ENCODE data around the gene CAV2.
"Not testable (repeated sequence)": the region's sequence is repeated elsewhere in the genome, so short reads cannot be mapped to it uniquely, and the experiment has no call there.

The CAV2 gene, protein sequence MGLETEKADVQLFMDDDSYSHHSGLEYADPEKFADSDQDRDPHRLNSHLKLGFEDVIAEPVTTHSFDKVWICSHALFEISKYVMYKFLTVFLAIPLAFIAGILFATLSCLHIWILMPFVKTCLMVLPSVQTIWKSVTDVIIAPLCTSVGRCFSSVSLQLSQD

GRCh38 chr7:116499168-116500077 is at the start of gene CAV2:
CAV2 (plus strand) TSS chr7:116499738; CDS start chr7:116499782, 44 bp downstream.
- peak; percentile 77 for DNase-seq

GRCh38 chr7:116449950-116450349 is 49.6 kb upstream of the CAV2 start:
- no peak for DNase-seq

- DNase-seq = no peak
Measured at GRCh38 chr7:116451957-116452729, 47.4 kb upstream of the CAV2 start.

GRCh38 chr7:116454377-116454776 is 45.2 kb upstream of the CAV2 start:
- DNase-seq = no peak

- no peak for DNase-seq
Measured at GRCh38 chr7:116455009-116455408, 44.5 kb upstream of the CAV2 start.

GRCh38 chr7:116455499-116455898 is 44.0 kb upstream of the CAV2 start:
- no peak for DNase-seq

- no peak for DNase-seq
Measured at GRCh38 chr7:116461500-116461899, 38.0 kb upstream of the CAV2 start.

- DNase-seq = no peak
Measured at GRCh38 chr7:116463956-116464355, 35.6 kb upstream of the CAV2 start.

- DNase-seq = no peak
Measured at GRCh38 chr7:116464375-116464774, 35.2 kb upstream of the CAV2 start.

DNA sequence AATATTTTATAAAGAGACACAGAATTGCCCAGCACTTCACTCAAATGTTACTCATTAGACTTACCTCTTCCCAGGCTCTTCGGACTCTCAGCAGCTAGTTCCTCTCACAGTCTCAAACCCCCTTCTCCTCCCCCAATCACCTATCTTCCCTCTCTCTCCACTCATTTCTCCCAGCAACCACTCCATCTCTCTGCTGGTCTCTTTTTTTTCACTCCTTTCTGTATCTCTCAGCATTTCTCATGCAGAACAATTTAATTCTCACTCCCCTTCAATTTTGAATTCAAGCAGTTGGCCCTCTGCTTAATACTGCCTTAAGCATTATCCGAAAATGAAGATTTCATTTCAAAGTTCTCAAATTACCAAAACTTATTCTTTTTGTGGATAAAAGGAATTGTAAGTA is 34.4 kb upstream of the CAV2 start:
- no peak for DNase-seq

- no peak for DNase-seq
Measured at GRCh38 chr7:116468534-116468933, 31.0 kb upstream of the CAV2 start.

- no peak for DNase-seq
Measured at GRCh38 chr7:116477625-116478024, 21.9 kb upstream of the CAV2 start.

- no peak for DNase-seq
Measured at GRCh38 chr7:116478834-116479233, 20.7 kb upstream of the CAV2 start.

GRCh38 chr7:116483271-116483942 is 16.1 kb upstream of the CAV2 start:
- DNase-seq = no peak

DNA sequence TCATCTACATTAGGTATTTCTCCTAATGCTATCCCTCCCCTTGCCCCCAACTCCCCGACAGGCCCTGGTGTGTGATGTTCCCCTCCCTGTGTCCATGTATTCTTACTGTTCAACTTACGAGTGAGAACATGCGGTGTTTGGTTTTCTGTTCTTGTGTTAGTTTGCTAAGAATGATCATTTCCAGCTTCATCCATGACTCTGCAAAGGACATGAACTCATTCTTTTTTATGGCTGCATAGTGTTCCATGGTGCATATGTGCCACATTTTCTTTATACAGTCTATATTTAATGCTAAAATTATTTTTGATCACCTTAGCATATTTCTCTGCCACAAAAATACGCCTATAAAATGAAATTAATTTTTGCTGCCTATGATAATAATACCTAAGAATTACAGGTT is 15.1 kb upstream of the CAV2 start:
- DNase-seq = not testable (repeated sequence)

DNA sequence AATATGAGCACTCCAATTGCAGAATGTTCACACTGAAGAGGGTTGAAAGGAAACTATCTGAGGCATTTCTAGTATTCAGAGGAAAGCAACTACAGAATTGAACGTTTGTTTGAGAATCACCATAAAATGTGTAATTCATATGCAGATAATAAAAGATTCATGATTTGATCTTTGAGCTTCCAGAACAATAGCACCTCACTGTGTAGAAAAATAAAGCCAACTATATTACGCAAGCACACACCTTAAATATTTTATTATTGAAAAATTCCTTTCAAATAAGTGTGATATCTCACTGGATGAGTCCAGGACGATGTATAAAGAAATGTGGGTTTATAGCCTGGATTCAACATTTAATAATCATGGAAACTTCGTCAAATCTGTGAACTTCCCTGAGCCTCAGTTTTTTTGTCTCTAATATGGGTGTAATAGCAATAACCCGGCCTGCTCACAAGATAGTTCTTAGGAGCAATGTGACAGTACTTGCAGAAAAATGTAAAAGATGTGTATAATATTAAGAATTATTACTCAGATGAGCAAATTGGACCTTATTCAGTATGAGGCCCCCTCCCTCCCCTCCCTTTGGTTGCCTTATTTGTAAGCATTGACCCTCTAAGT is 11.5 kb upstream of the CAV2 start:
- DNase-seq = no peak

GRCh38 chr7:116490351-116490750 is 9.2 kb upstream of the CAV2 start:
- DNase-seq = no peak

DNA sequence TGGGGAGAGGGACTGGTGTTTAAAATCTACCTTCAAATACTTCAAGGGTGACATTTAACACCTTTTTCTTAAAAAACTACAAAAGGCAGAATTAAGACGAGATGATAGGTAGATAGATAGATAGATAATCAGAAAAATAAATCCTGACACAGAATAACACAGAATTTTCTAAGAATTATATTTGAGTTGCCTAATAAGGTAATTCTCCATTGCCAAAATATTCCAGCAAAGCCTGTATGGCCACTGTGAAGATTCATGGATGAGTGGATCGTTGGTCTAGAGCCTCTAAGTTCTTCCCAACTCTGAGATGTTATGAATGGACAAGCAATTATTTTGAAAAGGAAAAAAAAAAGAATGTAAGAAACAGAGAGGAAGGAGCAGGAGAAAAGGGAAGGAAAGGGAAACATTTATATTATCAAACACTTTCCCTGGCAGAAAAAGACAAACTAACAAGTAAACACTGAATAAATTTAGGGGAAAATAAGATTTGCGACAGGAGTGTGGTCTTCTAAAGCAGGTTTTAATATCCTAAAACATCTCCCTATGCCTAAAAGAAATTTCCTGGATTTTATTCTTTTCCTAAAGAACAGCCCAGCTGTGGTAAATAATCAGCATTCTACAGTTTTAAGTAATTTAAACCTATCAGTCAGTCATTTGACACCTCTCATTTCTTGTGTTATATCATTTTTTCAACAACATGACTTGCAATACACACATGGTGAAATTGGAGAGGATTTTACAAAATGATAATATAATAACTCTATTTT is 7.5 kb upstream of the CAV2 start:
- DNase-seq = no peak

- no peak for DNase-seq
Measured at GRCh38 chr7:116492654-116493109, 6.9 kb upstream of the CAV2 start.

GRCh38 chr7:116493449-116493848 is 6.1 kb upstream of the CAV2 start:
- peak; percentile 26 for DNase-seq

GRCh38 chr7:116494472-116494871 is 5.1 kb upstream of the CAV2 start:
- DNase-seq = no peak

DNA sequence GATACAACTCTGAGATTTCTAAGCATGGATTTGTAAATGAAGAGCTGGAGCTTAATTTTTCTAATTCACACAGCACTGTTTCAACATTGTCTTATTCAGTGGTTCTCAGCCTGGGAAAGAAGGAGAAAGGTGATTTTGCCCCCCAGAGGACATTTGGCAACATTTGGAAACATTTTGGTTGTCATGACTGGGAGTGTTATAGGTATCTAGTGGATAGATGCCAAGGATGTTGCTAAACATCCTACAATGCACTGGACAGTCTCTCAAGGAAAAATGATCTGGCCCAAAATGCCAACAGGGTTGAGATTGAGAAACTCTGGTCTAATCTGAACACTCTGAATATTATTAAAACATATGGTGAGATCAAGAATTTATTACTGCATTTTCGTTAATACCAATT is 3.8 kb upstream of the CAV2 start:
- DNase-seq = no peak
